NCI-H2107 (cell line): ENCODE data around the gene FMC1.
"Not testable (repeated sequence)": the region's sequence is repeated elsewhere in the genome, so short reads cannot be mapped to it uniquely, and the experiment has no call there.

Source experiments
- DNase-seq: peaks from one replicate; lab custom pipeline; 2025; lab: John Stamatoyannopoulos, UW

Gene FMC1

DNA sequence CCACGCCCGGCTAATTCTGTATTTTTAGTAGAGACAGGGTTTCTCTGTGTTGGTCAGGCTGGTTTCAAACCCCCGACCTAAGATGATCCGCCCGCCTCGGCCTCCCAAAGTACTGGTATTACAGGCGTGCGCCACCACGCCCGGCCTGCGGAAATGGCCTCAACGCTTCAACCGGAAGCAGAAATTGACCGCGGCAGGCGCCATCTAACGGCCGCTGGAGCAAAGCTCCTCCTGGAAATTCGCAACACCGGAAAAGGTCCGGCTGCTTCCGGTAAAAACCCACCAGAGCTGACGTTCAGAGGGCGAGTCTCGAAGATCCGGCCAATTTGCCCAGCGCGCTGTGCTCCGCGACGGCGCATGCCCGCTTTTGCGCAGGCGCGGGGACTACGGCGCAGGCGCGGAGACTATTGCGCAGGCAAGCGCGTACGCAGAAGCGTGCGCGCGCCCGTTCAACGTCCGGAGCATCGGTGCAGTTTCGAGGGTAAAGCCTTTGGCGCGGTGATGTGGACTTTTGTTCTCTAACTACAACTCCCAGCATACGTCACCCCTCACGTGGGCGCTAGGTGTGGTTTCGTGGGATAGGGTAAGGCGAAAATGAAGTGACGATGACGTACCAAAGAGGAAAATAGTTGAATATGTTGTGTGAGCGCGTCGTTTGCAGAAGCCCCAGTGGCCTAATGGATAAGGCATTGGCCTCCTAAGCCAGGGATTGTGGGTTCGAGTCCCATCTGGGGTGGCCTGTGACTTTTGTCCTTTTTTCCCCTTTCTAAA, 915 bp upstream of the FMC1 start:
- DNase-seq: peak; percentile 97

- no peak for DNase-seq
Measured at GRCh38 chr7:139340808-139341057, 404 bp upstream of the FMC1 start.

GRCh38 chr7:139341776-139342226, 664 bp downstream of the FMC1 start:
- no peak for DNase-seq

DNA sequence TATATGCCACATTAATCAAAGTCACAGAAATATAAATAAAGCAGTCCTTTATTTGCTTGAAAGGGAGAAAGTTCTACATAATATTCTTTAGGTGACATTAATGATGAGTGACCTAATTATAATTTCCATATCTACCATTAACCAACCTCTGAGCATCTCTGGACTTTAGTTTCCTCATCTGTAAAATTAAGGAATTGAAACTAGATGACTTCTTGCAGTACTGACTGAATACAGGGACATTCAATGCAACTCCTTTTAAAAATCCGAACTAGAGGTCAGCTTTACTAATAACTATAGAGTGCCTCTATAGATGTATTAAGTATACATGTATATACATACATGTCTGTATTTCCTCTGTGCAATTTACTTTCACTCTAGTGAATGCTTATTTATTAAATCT, 3.9 kb downstream of the FMC1 start:
- DNase-seq: no peak

GRCh38 chr7:139351027-139351426, 9.9 kb downstream of the FMC1 start:
- no peak for DNase-seq

GRCh38 chr7:139354729-139355128, 13.6 kb downstream of the FMC1 start:
- no peak for DNase-seq

DNA sequence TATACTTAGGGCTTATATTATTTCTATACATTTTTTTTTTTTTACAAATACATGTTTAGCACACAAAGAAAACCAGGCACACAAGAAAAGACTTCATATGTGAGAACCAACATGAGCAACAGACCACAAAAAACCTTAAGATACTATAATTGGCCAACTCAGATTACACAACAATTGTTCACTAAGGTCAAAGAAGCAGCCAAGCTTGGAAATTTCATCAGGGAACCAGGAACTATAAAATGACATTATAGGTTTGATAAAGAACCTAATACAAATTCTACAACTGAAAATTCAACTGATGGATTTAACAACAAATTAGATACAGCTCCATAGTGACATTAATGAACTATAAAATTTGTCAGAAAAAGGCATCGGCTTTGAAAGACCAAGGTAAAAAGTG, 14.2 kb downstream of the FMC1 start:
- DNase-seq: no peak

DNA sequence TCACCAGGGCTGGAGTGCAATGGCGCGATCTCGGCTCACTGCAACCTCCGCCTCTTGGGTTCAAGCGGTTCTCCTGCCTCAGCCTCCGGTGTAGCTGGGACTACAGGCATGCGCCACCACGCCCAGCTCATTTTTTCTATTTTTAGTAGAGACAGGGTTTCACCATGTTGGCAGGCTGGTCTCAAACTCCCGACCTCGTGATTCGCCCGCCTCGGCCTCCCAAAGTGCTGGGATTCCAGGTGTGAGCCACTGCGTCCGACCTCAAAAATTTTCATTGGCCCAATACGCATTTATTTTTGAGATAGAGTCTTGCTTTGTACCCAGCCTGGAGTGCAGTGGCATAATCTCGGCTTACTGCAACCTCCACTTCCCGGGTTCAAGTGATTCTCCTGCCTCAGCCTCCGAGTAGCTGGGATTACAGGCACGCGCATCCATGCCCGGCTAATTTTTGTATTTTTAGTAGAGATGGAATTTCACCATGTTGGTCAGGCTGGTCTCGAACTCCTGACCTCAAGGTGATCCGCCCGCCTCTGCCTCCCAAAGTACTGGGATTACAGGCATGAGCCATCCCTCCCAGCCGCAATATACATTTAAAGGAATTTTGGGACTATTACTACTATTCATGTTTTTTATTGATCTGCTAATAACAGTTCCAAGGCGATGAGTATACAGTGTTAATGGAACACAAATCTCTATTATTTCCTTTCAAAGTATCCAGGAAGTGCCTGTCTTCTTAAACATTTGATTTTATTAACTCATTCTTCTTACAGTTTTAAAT, 16.8 kb downstream of the FMC1 start:
- DNase-seq: not testable (repeated sequence)

- no peak for DNase-seq
Measured at GRCh38 chr7:139358541-139359365, 17.6 kb downstream of the FMC1 start.

DNA sequence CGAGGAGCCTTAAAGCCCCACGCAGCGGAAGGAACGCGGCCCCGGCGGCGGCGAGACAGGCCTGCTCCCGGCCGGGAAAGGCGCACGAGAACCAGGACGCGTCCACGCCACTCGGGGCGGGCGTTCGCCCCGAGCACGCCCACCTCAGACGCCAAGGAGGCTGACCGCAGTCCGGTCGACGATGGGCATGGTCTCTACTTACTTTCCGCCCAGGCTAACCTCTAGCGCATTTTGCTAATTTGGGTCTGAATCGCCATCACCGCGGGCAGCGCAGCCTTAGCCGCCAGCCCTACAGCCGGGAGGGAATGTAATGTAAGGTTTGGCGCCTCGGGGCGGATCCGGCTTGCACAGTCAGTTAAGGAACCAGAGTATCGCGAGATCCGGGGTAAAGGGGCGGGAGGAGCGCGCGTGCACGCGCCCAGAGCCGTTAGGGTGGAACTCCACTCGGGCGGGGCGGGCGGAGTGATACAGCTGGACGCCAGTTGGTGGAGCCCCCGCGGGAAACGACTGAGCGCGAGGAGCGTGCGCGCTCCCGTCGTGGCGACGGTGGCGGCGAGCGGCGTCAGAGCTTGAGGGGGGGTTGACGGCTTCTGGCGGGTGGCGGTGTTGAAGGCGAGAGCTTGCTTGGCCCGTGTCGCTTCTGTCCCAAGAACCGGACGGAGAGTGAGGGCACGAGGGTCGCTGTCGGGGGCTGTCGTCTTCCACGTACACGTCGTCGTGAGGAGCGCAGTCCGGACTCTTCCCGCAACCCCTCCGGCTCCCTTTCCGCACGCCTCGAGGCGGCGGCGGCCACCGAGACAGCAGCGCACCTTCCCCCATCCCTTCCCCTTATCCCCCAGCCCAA, 18.5 kb downstream of the FMC1 start, which contains the start of gene LUC7L2:
Gene LUC7L2, plus strand, starts transcription at position 529 of the 844 bp plus-strand sequence. CDS start 368 bp downstream, outside the sequence.
- peak; percentile 98 for DNase-seq

DNA sequence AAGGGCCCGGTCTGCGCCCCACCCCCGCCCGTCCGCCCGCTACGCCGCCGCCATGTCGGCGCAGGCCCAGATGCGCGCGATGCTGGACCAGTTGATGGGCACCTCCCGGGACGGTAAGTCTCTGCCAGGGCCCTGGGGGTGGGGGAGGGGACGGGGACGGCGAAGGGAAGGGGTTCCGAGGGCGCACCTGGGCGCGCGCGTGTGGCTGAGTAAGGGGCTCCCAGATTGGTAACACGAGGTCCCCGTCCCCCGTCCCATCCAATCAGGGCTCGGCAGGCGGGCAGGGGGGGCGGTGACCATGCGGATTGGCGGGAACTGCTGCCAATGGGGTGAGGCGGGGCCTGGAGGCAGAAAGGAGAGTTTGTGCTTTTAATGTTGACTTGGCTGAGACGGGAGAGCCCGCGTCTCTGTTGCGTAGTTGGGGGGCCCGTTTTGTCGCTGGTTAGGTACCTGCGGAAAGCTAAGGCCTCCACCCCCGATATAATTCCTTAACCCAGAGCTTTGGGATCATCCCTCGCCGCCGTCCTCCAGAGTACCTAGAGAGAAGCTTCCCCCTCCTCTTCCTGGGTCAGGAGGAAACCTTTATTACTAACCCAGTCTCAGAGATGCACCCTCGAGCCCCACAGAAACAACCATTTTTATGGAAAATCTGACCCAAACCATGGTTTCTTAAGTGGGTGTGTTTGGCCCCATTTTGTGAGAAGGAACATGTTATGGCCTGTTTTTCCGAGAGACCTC, 19.2 kb downstream of the FMC1 start:
- DNase-seq: peak; percentile 98

- no peak for DNase-seq
Measured at GRCh38 chr7:139360948-139361307, 19.8 kb downstream of the FMC1 start.

- no peak for DNase-seq
Measured at GRCh38 chr7:139361523-139361922, 20.4 kb downstream of the FMC1 start.

DNA sequence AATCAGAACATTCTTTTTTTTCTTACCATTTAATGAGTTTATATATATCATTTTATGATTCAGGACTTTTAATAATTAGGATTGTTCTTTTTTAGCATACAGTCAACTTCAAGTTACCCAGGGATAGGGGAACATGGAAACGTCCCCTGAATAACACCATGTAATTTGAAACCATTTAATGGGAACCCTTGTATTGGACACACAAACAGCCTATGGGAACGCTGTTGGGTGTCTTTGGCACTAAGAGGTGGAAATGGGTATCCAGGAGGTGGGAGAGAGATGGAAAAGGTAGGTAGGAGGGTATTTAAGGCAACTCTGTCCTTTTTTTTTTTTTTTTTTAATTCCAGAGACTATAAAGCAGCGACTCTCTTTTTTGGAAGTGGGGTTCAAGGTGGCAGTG, 21.2 kb downstream of the FMC1 start:
- no peak for DNase-seq

- no peak for DNase-seq
Measured at GRCh38 chr7:139362981-139363380, 21.8 kb downstream of the FMC1 start.

GRCh38 chr7:139365336-139365735, 24.2 kb downstream of the FMC1 start:
- no peak for DNase-seq

- no peak for DNase-seq
Measured at GRCh38 chr7:139366400-139366799, 25.3 kb downstream of the FMC1 start.

DNA sequence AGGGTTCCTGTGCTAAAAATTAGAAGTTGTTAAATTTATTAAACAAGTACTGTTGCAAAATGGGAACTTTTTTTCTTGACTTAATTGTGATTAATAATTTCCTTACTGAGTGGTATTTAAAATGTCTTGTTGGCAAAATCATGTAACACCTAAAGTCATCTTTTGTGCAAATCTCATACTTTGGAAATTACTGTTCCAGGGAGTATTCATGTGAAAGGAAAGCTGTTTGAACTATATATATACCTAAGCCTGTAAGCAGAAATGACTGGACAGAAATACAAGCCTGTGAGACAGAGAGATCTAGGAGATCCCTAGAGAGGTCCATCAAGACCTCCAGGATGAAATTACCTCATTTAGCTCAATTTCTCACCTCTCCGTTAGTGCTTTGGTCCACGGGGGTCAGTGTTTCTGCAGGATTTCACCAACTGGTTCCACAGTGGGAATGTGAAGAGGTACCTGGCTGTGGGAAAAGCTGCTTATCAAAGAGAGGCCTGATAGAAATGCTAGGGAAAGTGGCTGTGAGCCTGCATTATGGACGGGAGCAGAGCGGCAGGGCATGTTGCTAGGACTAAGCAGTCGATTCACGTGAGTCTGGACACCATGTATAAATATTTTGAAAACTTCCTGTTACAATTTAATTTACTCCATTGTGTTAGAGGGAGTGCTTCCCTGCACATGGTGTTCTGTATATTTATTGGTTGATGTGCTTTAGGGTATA, 26.5 kb downstream of the FMC1 start:
- no peak for DNase-seq

- no peak for DNase-seq
Measured at GRCh38 chr7:139370301-139370942, 29.3 kb downstream of the FMC1 start.

DNA sequence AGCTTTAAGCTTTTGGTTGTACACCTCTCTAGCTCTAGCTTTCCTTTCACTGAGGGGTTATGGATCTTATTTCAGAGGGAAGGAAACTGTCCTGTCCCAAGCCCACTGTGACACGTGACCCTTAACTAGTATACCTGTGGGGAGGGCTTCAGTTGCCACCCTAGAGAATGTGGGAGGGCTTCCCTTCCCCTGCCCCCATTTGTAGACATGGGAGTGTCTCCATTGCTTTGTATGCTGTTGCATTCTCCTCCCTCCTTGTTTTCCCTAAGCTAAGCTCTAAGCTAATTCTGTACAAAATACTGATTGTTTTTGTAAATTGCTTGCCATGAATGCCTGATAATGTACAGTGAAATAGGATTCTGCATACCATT, 29.8 kb downstream of the FMC1 start:
- DNase-seq: no peak
